ENCODE data around the gene LRBA. TPM values are rescaled to one million over a fixed set of nuclear protein-coding genes. Genes with fewer than 3 reads are reported as not detected.

The LRBA gene
- total RNA-seq, 1 experiment from 2014 or later: 69.1 TPM

- ChIA-PET CTCF (interaction anchor here (1.0 kb wide), 1 partner anchor 11 kb away, joined by 5 read pairs; no protein-coding TSS in a partner anchor), POLR2A (no interaction called here)
- peaks cover 3% of the 10 kb centered on the region; the same call in 1 of the 2 replicates for H3K36me3 Mint-ChIP-seq
- H3K27ac Mint-ChIP-seq: no peak overlapping the region
- H3K4me3 Mint-ChIP-seq: no peak overlapping the region
- DNase-seq (ENCODE audit: low spot score) (no peak), ATAC-seq (no peak)
- TF ChIP-seq ZNF532 (CRISPR knock-in tag; IDR thresholded peaks at IDR 0.05; ENCODE audit: borderline replicate concordance): no peak
- TF ChIP-seq ZSCAN18 (CRISPR knock-in tag; IDR thresholded peaks at IDR 0.05): no peak
- TF ChIP-seq FOXP1 (CRISPR knock-in tag; IDR thresholded peaks at IDR 0.05; ENCODE audit: borderline replicate concordance): no peak
- no peak for TF ChIP-seq PRDM15 (CRISPR knock-in tag; IDR thresholded peaks at IDR 0.05)
- no peak for TF ChIP-seq ZNF317 (CRISPR knock-in tag; IDR thresholded peaks at IDR 0.05; ENCODE audit: borderline replicate concordance, low read depth)
- TF ChIP-seq NFYB (CRISPR knock-in tag; conservative IDR thresholded peaks at IDR 0.05; ENCODE audit: low read depth): no peak
- no peak for TF ChIP-seq ZNF396 (CRISPR knock-in tag; IDR thresholded peaks at IDR 0.05; ENCODE audit: borderline replicate concordance)
- TF ChIP-seq NR3C1 (CRISPR knock-in tag; conservative IDR thresholded peaks at IDR 0.05; ENCODE audit: low read depth): no peak
- TF ChIP-seq ZNF423 (CRISPR knock-in tag; IDR thresholded peaks at IDR 0.05): no peak
- peaks cover 8% of the 10 kb centered on the region for H3K4me1 Mint-ChIP-seq
- no peaks in the 10 kb centered on the region for H3K9me3 Mint-ChIP-seq
- H3K27me3 Mint-ChIP-seq (ENCODE audit: low read depth): no peaks in the 10 kb centered on the region
Observed at GRCh38 chr4:150971901-150972300, 43.2 kb downstream of the LRBA start.

GRCh38 chr4:150970685-150971151, 44.4 kb downstream of the LRBA start:
- Mint-ChIP-seq H3K36me3 (peaks cover 3% of the 10 kb centered on the region; the same call in 1 of the 2 replicates), H3K4me1 (peaks cover 4% of the 10 kb centered on the region), H3K4me3 (no peak overlapping the region), H3K27me3 (ENCODE audit: low read depth) (no peaks in the 10 kb centered on the region), H3K9me3 (no peaks in the 10 kb centered on the region), H3K27ac (no peak overlapping the region)
- DNase-seq (ENCODE audit: low spot score) (no peak), ATAC-seq (no peak)
- POLR2A ChIA-PET: no interaction called here
- CTCF ChIA-PET: no interaction called here
- TF ChIP-seq MLX (CRISPR knock-in tag; IDR thresholded peaks at IDR 0.05) (no peak), MYBL2 (CRISPR knock-in tag; IDR thresholded peaks at IDR 0.05) (no peak), USF2 (CRISPR knock-in tag; IDR thresholded peaks at IDR 0.05) (no peak), ZBTB21 (CRISPR knock-in tag; IDR thresholded peaks at IDR 0.05; ENCODE audit: borderline replicate concordance) (no peak), CDX4 (CRISPR knock-in tag; IDR thresholded peaks at IDR 0.05; ENCODE audit: borderline replicate concordance) (no peak), PRRX2 (CRISPR knock-in tag; IDR thresholded peaks at IDR 0.05) (no peak), IRF1 (CRISPR knock-in tag; IDR thresholded peaks at IDR 0.05) (no peak), TEAD4 (CRISPR knock-in tag; IDR thresholded peaks at IDR 0.05) (no peak), ZSCAN18 (CRISPR knock-in tag; IDR thresholded peaks at IDR 0.05) (no peak), USF1 (CRISPR knock-in tag; IDR thresholded peaks at IDR 0.05) (no peak)
